Erythroblast (primary cell): Measurements from ENCODE around the gene GOT1.

Experiments
- GATA1 ChIP-seq: IDR thresholded peaks from 2 replicates; pipeline ENCODE4 v1.6.1; 2011; ENCODE audit warnings: low read depth, mild to moderate bottlenecking, control low read depth, low read length, moderate library complexity
- POLR2A ChIP-seq: IDR thresholded peaks from 2 replicates; pipeline ENCODE4 v1.6.1; 2011; ENCODE audit warnings: mild to moderate bottlenecking, low read length

GRCh38 chr10:99451499-99451788 is 21.0 kb upstream of the GOT1 start:
- TF ChIP-seq POLR2A: no peak
- TF ChIP-seq GATA1: no peak
